ENCODE measurements around the gene U2SURP.

GRCh38 chr3:143041903-143042302, 40.5 kb downstream of the U2SURP start:
- TF ChIP-seq POLR2A (IDR thresholded peaks at IDR 0.05) (no peak), CTCF (IDR thresholded peaks at IDR 0.05 in 4 of 5, conservative IDR thresholded peaks at IDR 0.05 in 1 of 5) (no peak)
